SJCRH30 (cell line): Measurements from ENCODE around the gene PTPRM. TPM values are rescaled to one million over a fixed set of nuclear protein-coding genes. Genes with fewer than 3 reads are reported as not detected.

Experiments
- DNase-seq, 2 experiments: peaks; one replicate each; pipeline ENCODE4 v3.0.0-alpha.2; 2015 to 2020
- H3K27ac ChIP-seq: fragments of 250-450 bp; sonication (Bioruptor Pico); 2 replicates; pipeline ENCODE4 v1.5.1; 2020; ENCODE audit warnings: mild to moderate bottlenecking, moderate library complexity
- H3K27me3 ChIP-seq: fragments of 250-450 bp; sonication (Bioruptor Pico); 2 replicates; pipeline ENCODE4 v1.5.1; 2020; ENCODE audit warnings: mild to moderate bottlenecking, moderate library complexity
- H3K36me3 ChIP-seq: fragments of 250-450 bp; sonication (Bioruptor Pico); 2 replicates; pipeline ENCODE4 v1.5.1; 2020; ENCODE audit warnings: mild to moderate bottlenecking, moderate library complexity
- H3K4me1 ChIP-seq: fragments of 250-450 bp; sonication (Bioruptor Pico); 2 replicates; pipeline ENCODE4 v1.5.1; 2020; ENCODE audit warnings: mild to moderate bottlenecking, moderate library complexity
- H3K4me3 ChIP-seq: fragments of 250-450 bp; sonication (Bioruptor Pico); 2 replicates; pipeline ENCODE4 v1.5.1; 2020; ENCODE audit warnings: mild to moderate bottlenecking, moderate library complexity
- H3K9me3 ChIP-seq: fragments of 250-450 bp; sonication (Bioruptor Pico); replicated peaks from 2 replicates; pipeline ENCODE4 v1.5.1; 2020; ENCODE audit warnings: mild to moderate bottlenecking, moderate library complexity
- total RNA-seq: library from RNA; depleted of rRNA; stranded (reverse); fragments of >200 nt; shearing (Covaris generic); gene quantifications from 2 replicates; pipeline ENCODE4 v1.2.3, GENCODE V29; 2014

Gene PTPRM
- total RNA-seq, 1 experiment from 2014 or later, result 10.1 TPM

GRCh38 chr18:8065284-8065683 lies 498.2 kb downstream of the PTPRM start:
- H3K36me3 ChIP-seq, result no peaks in the 10 kb centered on the region
- no peaks in the 10 kb centered on the region for H3K9me3 ChIP-seq
- H3K4me3 ChIP-seq, result no peak overlapping the region
- H3K27me3 ChIP-seq, result no peaks in the 10 kb centered on the region
- H3K27ac ChIP-seq, result no peak overlapping the region
- no peaks in the 10 kb centered on the region for H3K4me1 ChIP-seq
- DNase-seq, result no peak

GRCh38 chr18:8065773-8066172 lies 498.7 kb downstream of the PTPRM start:
- DNase-seq, result no peak
- no peak overlapping the region for H3K27ac ChIP-seq
- no peaks in the 10 kb centered on the region for H3K27me3 ChIP-seq
- no peaks in the 10 kb centered on the region for H3K9me3 ChIP-seq
- no peaks in the 10 kb centered on the region for H3K4me1 ChIP-seq
- H3K36me3 ChIP-seq, result no peaks in the 10 kb centered on the region
- no peak overlapping the region for H3K4me3 ChIP-seq

- no peak for DNase-seq
- H3K4me3 ChIP-seq, result no peak overlapping the region
- H3K4me1 ChIP-seq, result no peaks in the 10 kb centered on the region
- no peaks in the 10 kb centered on the region for H3K36me3 ChIP-seq
- no peak overlapping the region for H3K27ac ChIP-seq
- H3K9me3 ChIP-seq, result no peaks in the 10 kb centered on the region
- H3K27me3 ChIP-seq, result no peaks in the 10 kb centered on the region
Measured at GRCh38 chr18:8069708-8070107, 502.6 kb downstream of the PTPRM start.

- Histone ChIP-seq H3K36me3 (no peaks in the 10 kb centered on the region), H3K27ac (no peak overlapping the region), H3K4me1 (no peaks in the 10 kb centered on the region), H3K9me3 (no peaks in the 10 kb centered on the region), H3K4me3 (no peak overlapping the region), H3K27me3 (no peaks in the 10 kb centered on the region)
- no peak for DNase-seq
Measured at GRCh38 chr18:8073167-8073566, 506.1 kb downstream of the PTPRM start.

GRCh38 chr18:8080092-8080491 lies 513.0 kb downstream of the PTPRM start:
- no peak for DNase-seq
- Histone ChIP-seq H3K4me3 (no peak overlapping the region), H3K9me3 (no peaks in the 10 kb centered on the region), H3K4me1 (no peaks in the 10 kb centered on the region), H3K36me3 (no peaks in the 10 kb centered on the region), H3K27ac (no peak overlapping the region), H3K27me3 (no peaks in the 10 kb centered on the region)

GRCh38 chr18:8081267-8081666 lies 514.2 kb downstream of the PTPRM start:
- H3K27me3 ChIP-seq, result no peaks in the 10 kb centered on the region
- H3K9me3 ChIP-seq, result no peaks in the 10 kb centered on the region
- no peaks in the 10 kb centered on the region for H3K36me3 ChIP-seq
- H3K4me3 ChIP-seq, result no peak overlapping the region
- H3K27ac ChIP-seq, result no peak overlapping the region
- no peaks in the 10 kb centered on the region for H3K4me1 ChIP-seq
- DNase-seq, result no peak

- H3K36me3 ChIP-seq, result no peaks in the 10 kb centered on the region
- H3K4me3 ChIP-seq, result no peak overlapping the region
- H3K9me3 ChIP-seq, result no peaks in the 10 kb centered on the region
- H3K27me3 ChIP-seq, result no peaks in the 10 kb centered on the region
- DNase-seq, result no peak
- no peak overlapping the region for H3K27ac ChIP-seq
- H3K4me1 ChIP-seq, result no peaks in the 10 kb centered on the region
Measured at GRCh38 chr18:8081872-8082553, 514.9 kb downstream of the PTPRM start.

GRCh38 chr18:8084160-8084559 lies 517.0 kb downstream of the PTPRM start:
- Histone ChIP-seq H3K27ac (no peak overlapping the region), H3K4me1 (no peaks in the 10 kb centered on the region), H3K36me3 (no peaks in the 10 kb centered on the region), H3K27me3 (no peaks in the 10 kb centered on the region), H3K9me3 (no peaks in the 10 kb centered on the region), H3K4me3 (no peak overlapping the region)
- DNase-seq, result peak; percentile 31 to 57

- Histone ChIP-seq H3K27ac (no peak overlapping the region), H3K27me3 (no peaks in the 10 kb centered on the region), H3K9me3 (no peaks in the 10 kb centered on the region), H3K4me1 (no peaks in the 10 kb centered on the region), H3K4me3 (no peak overlapping the region), H3K36me3 (no peaks in the 10 kb centered on the region)
- no peak for DNase-seq
Measured at GRCh38 chr18:8088626-8089025, 521.5 kb downstream of the PTPRM start.

- Histone ChIP-seq H3K36me3 (no peaks in the 10 kb centered on the region), H3K4me1 (no peaks in the 10 kb centered on the region), H3K27ac (no peak overlapping the region), H3K27me3 (no peaks in the 10 kb centered on the region), H3K9me3 (no peaks in the 10 kb centered on the region), H3K4me3 (no peak overlapping the region)
- DNase-seq, result no peak
Measured at GRCh38 chr18:8091035-8091434, 523.9 kb downstream of the PTPRM start.

- Histone ChIP-seq H3K27me3 (no peaks in the 10 kb centered on the region), H3K9me3 (no peaks in the 10 kb centered on the region), H3K36me3 (no peaks in the 10 kb centered on the region), H3K27ac (no peak overlapping the region), H3K4me3 (no peak overlapping the region), H3K4me1 (no peaks in the 10 kb centered on the region)
- DNase-seq, result no peak
Measured at GRCh38 chr18:8095947-8096570, 528.9 kb downstream of the PTPRM start.

- no peaks in the 10 kb centered on the region for H3K9me3 ChIP-seq
- H3K27me3 ChIP-seq, result no peaks in the 10 kb centered on the region
- H3K27ac ChIP-seq, result no peak overlapping the region
- no peaks in the 10 kb centered on the region for H3K36me3 ChIP-seq
- H3K4me3 ChIP-seq, result no peak overlapping the region
- no peak for DNase-seq
- H3K4me1 ChIP-seq, result no peaks in the 10 kb centered on the region
Measured at GRCh38 chr18:8097399-8097798, 530.3 kb downstream of the PTPRM start.

GRCh38 chr18:8097927-8098326 lies 530.8 kb downstream of the PTPRM start:
- H3K27me3 ChIP-seq, result no peaks in the 10 kb centered on the region
- H3K4me1 ChIP-seq, result no peaks in the 10 kb centered on the region
- H3K9me3 ChIP-seq, result no peaks in the 10 kb centered on the region
- no peaks in the 10 kb centered on the region for H3K36me3 ChIP-seq
- no peak overlapping the region for H3K27ac ChIP-seq
- no peak overlapping the region for H3K4me3 ChIP-seq
- DNase-seq, result no peak

- Histone ChIP-seq H3K4me3 (no peak overlapping the region), H3K9me3 (no peaks in the 10 kb centered on the region), H3K36me3 (no peaks in the 10 kb centered on the region), H3K27me3 (no peaks in the 10 kb centered on the region), H3K4me1 (no peaks in the 10 kb centered on the region), H3K27ac (no peak overlapping the region)
- DNase-seq, result no peak
Measured at GRCh38 chr18:8106603-8107002, 539.5 kb downstream of the PTPRM start.

GRCh38 chr18:8107426-8107825 lies 540.3 kb downstream of the PTPRM start:
- Histone ChIP-seq H3K27me3 (no peaks in the 10 kb centered on the region), H3K4me3 (no peak overlapping the region)
- DNase-seq, result no peak

GRCh38 chr18:8114480-8114879 lies 547.4 kb downstream of the PTPRM start:
- H3K4me1 ChIP-seq, result no peaks in the 10 kb centered on the region
- no peaks in the 10 kb centered on the region for H3K9me3 ChIP-seq
- H3K4me3 ChIP-seq, result no peak overlapping the region
- no peaks in the 10 kb centered on the region for H3K27me3 ChIP-seq
- no peak for DNase-seq
- no peaks in the 10 kb centered on the region for H3K36me3 ChIP-seq
- H3K27ac ChIP-seq, result no peak overlapping the region

More at GRCh38 chr18:8107426-8107825, 540.3 kb downstream of the PTPRM start:
- Histone ChIP-seq H3K36me3 (no peaks in the 10 kb centered on the region), H3K9me3 (no peaks in the 10 kb centered on the region), H3K27ac (no peak overlapping the region), H3K4me1 (no peaks in the 10 kb centered on the region)
